ENCODE measurements around the gene LRRC4C.

GRCh38 chr11:41256041-41256440 lies 203.4 kb downstream of the LRRC4C start:
- no peak for TF ChIP-seq EZH2 (IDR thresholded peaks at IDR 0.05; ENCODE audit: insufficient read depth, poor library complexity, severe bottlenecking)
- TF ChIP-seq EZH2phosphoT487 (IDR thresholded peaks at IDR 0.05; ENCODE audit: insufficient read depth, low read depth) = no peak
